Measurements from ENCODE around the gene STK35.

DNA sequence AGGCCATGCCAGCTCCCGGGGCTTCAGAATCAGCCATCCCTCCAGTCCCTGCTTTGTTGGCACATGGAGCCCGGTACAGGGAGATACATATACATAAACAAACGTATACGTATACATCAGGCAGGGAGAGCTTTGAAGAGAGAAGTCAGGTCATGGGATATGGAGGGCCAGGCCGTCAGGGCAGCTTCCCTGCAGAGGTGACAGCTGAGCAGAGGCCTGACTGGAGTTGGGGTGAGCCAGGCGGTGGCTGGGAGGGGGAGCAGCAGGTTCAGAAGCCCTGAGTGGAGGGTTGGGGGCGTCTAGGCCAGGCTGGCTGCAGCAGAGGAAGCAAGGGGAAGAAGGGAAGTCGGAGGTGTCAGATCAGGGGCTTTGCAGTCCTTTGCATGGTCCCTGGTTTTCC lies 61.7 kb downstream of the STK35 start:
- TF ChIP-seq, protein P1, sequence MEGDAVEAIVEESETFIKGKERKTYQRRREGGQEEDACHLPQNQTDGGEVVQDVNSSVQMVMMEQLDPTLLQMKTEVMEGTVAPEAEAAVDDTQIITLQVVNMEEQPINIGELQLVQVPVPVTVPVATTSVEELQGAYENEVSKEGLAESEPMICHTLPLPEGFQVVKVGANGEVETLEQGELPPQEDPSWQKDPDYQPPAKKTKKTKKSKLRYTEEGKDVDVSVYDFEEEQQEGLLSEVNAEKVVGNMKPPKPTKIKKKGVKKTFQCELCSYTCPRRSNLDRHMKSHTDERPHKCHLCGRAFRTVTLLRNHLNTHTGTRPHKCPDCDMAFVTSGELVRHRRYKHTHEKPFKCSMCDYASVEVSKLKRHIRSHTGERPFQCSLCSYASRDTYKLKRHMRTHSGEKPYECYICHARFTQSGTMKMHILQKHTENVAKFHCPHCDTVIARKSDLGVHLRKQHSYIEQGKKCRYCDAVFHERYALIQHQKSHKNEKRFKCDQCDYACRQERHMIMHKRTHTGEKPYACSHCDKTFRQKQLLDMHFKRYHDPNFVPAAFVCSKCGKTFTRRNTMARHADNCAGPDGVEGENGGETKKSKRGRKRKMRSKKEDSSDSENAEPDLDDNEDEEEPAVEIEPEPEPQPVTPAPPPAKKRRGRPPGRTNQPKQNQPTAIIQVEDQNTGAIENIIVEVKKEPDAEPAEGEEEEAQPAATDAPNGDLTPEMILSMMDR (IDR thresholded peaks at IDR 0.05; ENCODE audit: insufficient read depth, low read length), result no peak
- TF ChIP-seq, protein P2, sequence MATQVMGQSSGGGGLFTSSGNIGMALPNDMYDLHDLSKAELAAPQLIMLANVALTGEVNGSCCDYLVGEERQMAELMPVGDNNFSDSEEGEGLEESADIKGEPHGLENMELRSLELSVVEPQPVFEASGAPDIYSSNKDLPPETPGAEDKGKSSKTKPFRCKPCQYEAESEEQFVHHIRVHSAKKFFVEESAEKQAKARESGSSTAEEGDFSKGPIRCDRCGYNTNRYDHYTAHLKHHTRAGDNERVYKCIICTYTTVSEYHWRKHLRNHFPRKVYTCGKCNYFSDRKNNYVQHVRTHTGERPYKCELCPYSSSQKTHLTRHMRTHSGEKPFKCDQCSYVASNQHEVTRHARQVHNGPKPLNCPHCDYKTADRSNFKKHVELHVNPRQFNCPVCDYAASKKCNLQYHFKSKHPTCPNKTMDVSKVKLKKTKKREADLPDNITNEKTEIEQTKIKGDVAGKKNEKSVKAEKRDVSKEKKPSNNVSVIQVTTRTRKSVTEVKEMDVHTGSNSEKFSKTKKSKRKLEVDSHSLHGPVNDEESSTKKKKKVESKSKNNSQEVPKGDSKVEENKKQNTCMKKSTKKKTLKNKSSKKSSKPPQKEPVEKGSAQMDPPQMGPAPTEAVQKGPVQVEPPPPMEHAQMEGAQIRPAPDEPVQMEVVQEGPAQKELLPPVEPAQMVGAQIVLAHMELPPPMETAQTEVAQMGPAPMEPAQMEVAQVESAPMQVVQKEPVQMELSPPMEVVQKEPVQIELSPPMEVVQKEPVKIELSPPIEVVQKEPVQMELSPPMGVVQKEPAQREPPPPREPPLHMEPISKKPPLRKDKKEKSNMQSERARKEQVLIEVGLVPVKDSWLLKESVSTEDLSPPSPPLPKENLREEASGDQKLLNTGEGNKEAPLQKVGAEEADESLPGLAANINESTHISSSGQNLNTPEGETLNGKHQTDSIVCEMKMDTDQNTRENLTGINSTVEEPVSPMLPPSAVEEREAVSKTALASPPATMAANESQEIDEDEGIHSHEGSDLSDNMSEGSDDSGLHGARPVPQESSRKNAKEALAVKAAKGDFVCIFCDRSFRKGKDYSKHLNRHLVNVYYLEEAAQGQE (IDR thresholded peaks at IDR 0.05; ENCODE audit: insufficient replicate concordance, low read depth), result no peak
- TF ChIP-seq SPI1 (IDR thresholded peaks at IDR 0.05; ENCODE audit: borderline replicate concordance, low read depth) (no peak), GABPA (IDR thresholded peaks at IDR 0.05; ENCODE audit: low read depth) (no peak)

All from HL-60 (cell line).